IPS DF 6.9 (cell line): ENCODE data around the gene CLEC4E.

Experiments used
- DNase-seq: peaks from one replicate; pipeline ENCODE4 v3.0.0-alpha.2; 2013; ENCODE audit warnings: low read depth, low spot score
- H3K27ac ChIP-seq: one replicate; pipeline ENCODE4 v1.5.1; 2013; ENCODE audit warnings: low read length, control low read depth
- H3K27me3 ChIP-seq: 2 replicates; pipeline ENCODE4 v1.6.1; 2013; ENCODE audit warnings: mild to moderate bottlenecking, low read length; ENCODE audit not compliant: control insufficient read depth, insufficient read depth
- H3K36me3 ChIP-seq: 2 replicates; pipeline ENCODE4 v1.6.1; 2013; ENCODE audit warnings: low read length; ENCODE audit not compliant: control insufficient read depth, insufficient read depth
- H3K4me1 ChIP-seq: 2 replicates; pipeline ENCODE4 v1.6.1; 2013; ENCODE audit warnings: low read length; ENCODE audit not compliant: control insufficient read depth, insufficient read depth
- H3K4me3 ChIP-seq: 2 replicates; pipeline ENCODE4 v1.5.1; 2013; ENCODE audit warnings: mild to moderate bottlenecking, low read length
- H3K9me3 ChIP-seq: 2 replicates; pipeline ENCODE4 v1.6.1; 2013; ENCODE audit warnings: low read length, inconsistent platforms; ENCODE audit not compliant: control insufficient read depth, insufficient read depth
- WGBS: extraction: QIAGEN DNeasy Blood & Tissue Kit; methylation state at CpG from one replicate; pipeline ENCODE4 v1.1.7; 2013; ENCODE audit warnings: mixed read lengths, missing lambda C conversion rate; ENCODE audit not compliant: insufficient read length, insufficient coverage; 5-methylcytosine and 5-hydroxymethylcytosine counted together

Gene CLEC4E

GRCh38 chr12:8562310-8562709, 21.6 kb upstream of the CLEC4E start:
- no peaks in the 10 kb centered on the region for H3K36me3 ChIP-seq
- no peak overlapping the region for H3K4me3 ChIP-seq
- no CpG with 5 or more reads among the region's 6 CpGs for WGBS
- no peak for DNase-seq
- no peaks in the 10 kb centered on the region for H3K27me3 ChIP-seq
- peaks cover 2% of the 10 kb centered on the region; the same call in 1 of the 2 replicates for H3K4me1 ChIP-seq
- H3K9me3 ChIP-seq: no peaks in the 10 kb centered on the region
- no peak overlapping the region for H3K27ac ChIP-seq

- Histone ChIP-seq H3K36me3 (no peaks in the 10 kb centered on the region), H3K4me1 (peaks cover 2% of the 10 kb centered on the region; the same call in 1 of the 2 replicates), H3K4me3 (no peak overlapping the region), H3K9me3 (no peaks in the 10 kb centered on the region), H3K27ac (no peak overlapping the region), H3K27me3 (no peaks in the 10 kb centered on the region)
- no CpG with 5 or more reads among the region's 4 CpGs for WGBS
- no peak for DNase-seq
These were observed 20.3 kb upstream of the CLEC4E start for GRCh38 chr12:8561011-8561410.

- Histone ChIP-seq H3K4me3 (no peak overlapping the region), H3K9me3 (no peaks in the 10 kb centered on the region), H3K27ac (no peak overlapping the region), H3K36me3 (no peaks in the 10 kb centered on the region), H3K4me1 (peaks cover 2% of the 10 kb centered on the region; the same call in 1 of the 2 replicates), H3K27me3 (no peaks in the 10 kb centered on the region)
- DNase-seq: no peak
- WGBS: no CpG with 5 or more reads among the region's 11 CpGs
These were observed 19.0 kb upstream of the CLEC4E start for GRCh38 chr12:8559676-8560075.

GRCh38 chr12:8556531-8557097, 15.9 kb upstream of the CLEC4E start:
- Histone ChIP-seq H3K9me3 (no peaks in the 10 kb centered on the region), H3K27me3 (no peaks in the 10 kb centered on the region), H3K36me3 (no peaks in the 10 kb centered on the region), H3K4me1 (no peaks in the 10 kb centered on the region), H3K4me3 (no peak overlapping the region), H3K27ac (no peak overlapping the region)
- DNase-seq: no peak
- WGBS: no CpG with 5 or more reads among the region's 2 CpGs

GRCh38 chr12:8554451-8555195, 13.9 kb upstream of the CLEC4E start:
- no CpG with 5 or more reads among the region's 5 CpGs for WGBS
- Histone ChIP-seq H3K4me3 (no peak overlapping the region), H3K9me3 (no peaks in the 10 kb centered on the region), H3K36me3 (no peaks in the 10 kb centered on the region), H3K4me1 (no peaks in the 10 kb centered on the region), H3K27ac (no peak overlapping the region), H3K27me3 (no peaks in the 10 kb centered on the region)
- DNase-seq: no peak

- Histone ChIP-seq H3K4me1 (no peaks in the 10 kb centered on the region), H3K9me3 (no peaks in the 10 kb centered on the region), H3K36me3 (no peaks in the 10 kb centered on the region), H3K4me3 (no peak overlapping the region), H3K27ac (no peak overlapping the region), H3K27me3 (no peaks in the 10 kb centered on the region)
- WGBS: no CpG with 5 or more reads among the region's 6 CpGs
- no peak for DNase-seq
These were observed 12.5 kb upstream of the CLEC4E start for GRCh38 chr12:8553088-8553627.

- no CpG with 5 or more reads among the region's 5 CpGs for WGBS
- H3K27me3 ChIP-seq: no peaks in the 10 kb centered on the region
These were observed 8.7 kb upstream of the CLEC4E start for GRCh38 chr12:8549381-8549780.

GRCh38 chr12:8548192-8548591, 7.5 kb upstream of the CLEC4E start:
- H3K9me3 ChIP-seq: no peaks in the 10 kb centered on the region
- WGBS: no CpG with 5 or more reads among the region's 2 CpGs
- H3K27me3 ChIP-seq: no peaks in the 10 kb centered on the region
- no peaks in the 10 kb centered on the region for H3K36me3 ChIP-seq
- no peak for DNase-seq
- H3K27ac ChIP-seq: no peak overlapping the region
- no peaks in the 10 kb centered on the region for H3K4me1 ChIP-seq
- no peak overlapping the region for H3K4me3 ChIP-seq

More at GRCh38 chr12:8549381-8549780, 8.7 kb upstream of the CLEC4E start:
- H3K4me3 ChIP-seq: no peak overlapping the region
- no peak overlapping the region for H3K27ac ChIP-seq
- no peaks in the 10 kb centered on the region for H3K36me3 ChIP-seq
- no peaks in the 10 kb centered on the region for H3K9me3 ChIP-seq
- no peaks in the 10 kb centered on the region for H3K4me1 ChIP-seq
- no peak for DNase-seq

GRCh38 chr12:8547645-8548044, 6.9 kb upstream of the CLEC4E start:
- WGBS: no CpG with 5 or more reads among the region's 2 CpGs
- DNase-seq: no peak
- H3K9me3 ChIP-seq: no peaks in the 10 kb centered on the region
- no peak overlapping the region for H3K4me3 ChIP-seq
- H3K4me1 ChIP-seq: no peaks in the 10 kb centered on the region
- H3K36me3 ChIP-seq: no peaks in the 10 kb centered on the region
- H3K27ac ChIP-seq: no peak overlapping the region
- H3K27me3 ChIP-seq: no peaks in the 10 kb centered on the region

- no peaks in the 10 kb centered on the region for H3K36me3 ChIP-seq
- no peaks in the 10 kb centered on the region for H3K9me3 ChIP-seq
- no peak overlapping the region for H3K27ac ChIP-seq
- no CpG with 5 or more reads among the region's 3 CpGs for WGBS
- DNase-seq: no peak
- no peaks in the 10 kb centered on the region for H3K27me3 ChIP-seq
- no peak overlapping the region for H3K4me3 ChIP-seq
- no peaks in the 10 kb centered on the region for H3K4me1 ChIP-seq
These were observed 5.9 kb upstream of the CLEC4E start for GRCh38 chr12:8546591-8546990.
